ENCODE results near the gene MAD2L2. TPM values are rescaled to one million over a fixed set of nuclear protein-coding genes. Genes with fewer than 3 reads are reported as not detected.

MAD2L2 gene
- total and polyA plus RNA-seq, 9 of the 15 experiments (the other 6 are each of a cell fraction or from before 2014, with no cell fraction given) = 12.4 to 286 (median 143) TPM

DNA sequence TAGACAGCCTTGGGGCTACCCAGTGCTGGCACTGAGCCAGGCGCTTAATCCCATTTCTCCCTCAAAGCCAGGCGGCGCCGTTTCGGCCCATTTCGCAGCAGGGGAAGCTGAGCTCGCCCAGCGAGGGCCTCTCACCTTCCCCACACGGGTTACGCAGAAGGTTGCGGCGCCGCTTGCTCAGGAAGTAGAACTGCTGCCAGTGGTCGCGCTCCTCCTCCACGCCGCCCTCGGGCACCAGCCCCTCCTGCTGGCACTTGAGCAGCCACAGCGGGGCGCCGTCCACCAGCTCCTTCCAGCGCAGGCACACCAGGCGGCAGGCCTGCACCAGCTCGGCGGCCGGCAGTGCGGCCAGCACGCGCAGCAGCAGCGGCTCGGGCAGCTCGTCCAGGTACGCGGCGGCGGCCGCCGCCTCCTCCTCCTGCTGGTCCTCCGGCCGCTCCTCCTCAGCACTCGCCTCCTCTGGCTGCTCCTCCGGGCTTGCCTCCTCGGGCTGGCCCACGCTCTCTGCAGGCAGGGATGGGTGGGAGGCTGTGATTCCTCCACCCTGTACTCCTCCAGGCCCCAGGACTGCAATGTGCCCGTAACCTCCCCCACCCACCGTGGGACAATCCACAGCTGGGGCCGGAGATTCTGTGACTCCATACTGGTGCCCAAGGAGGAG, 30.5 kb downstream of the MAD2L2 start (continued):
- peak; percentile 45 for TF ChIP-seq CCNT2 (IDR thresholded peaks at IDR 0.05; ENCODE audit: borderline replicate concordance, extremely low read depth, insufficient read length, low read depth, low read length)
- TF ChIP-seq NR2C1 (IDR thresholded peaks at IDR 0.05) = peak; percentile 36; the same call in 1 of the 2 replicates
- no peak for TF ChIP-seq NR2C1 (tag; IDR thresholded peaks at IDR 0.05)
- no peak for TF ChIP-seq SNIP1 (IDR thresholded peaks at IDR 0.05; ENCODE audit: low read depth)
- TF ChIP-seq SIN3B (IDR thresholded peaks at IDR 0.05; ENCODE audit: low read depth) = peak; percentile 70; the same call in 1 of the 2 replicates
- TF ChIP-seq TCF7 (IDR thresholded peaks at IDR 0.05; ENCODE audit: borderline replicate concordance) = 0 out of 2 replicates have a peak, but pooled peaks have one; percentile 63
- TF ChIP-seq PTRF (tag; IDR thresholded peaks at IDR 0.05) = no peak
- peak; percentile 43; the same call in 1 of the 2 replicates for TF ChIP-seq JUN (IDR thresholded peaks at IDR 0.05; ENCODE audit: borderline replicate concordance, low read depth, low read length)
- no peak for TF ChIP-seq JUN (CRISPR knock-in tag; IDR thresholded peaks at IDR 0.05; ENCODE audit: borderline replicate concordance)
- TF ChIP-seq, protein P1, sequence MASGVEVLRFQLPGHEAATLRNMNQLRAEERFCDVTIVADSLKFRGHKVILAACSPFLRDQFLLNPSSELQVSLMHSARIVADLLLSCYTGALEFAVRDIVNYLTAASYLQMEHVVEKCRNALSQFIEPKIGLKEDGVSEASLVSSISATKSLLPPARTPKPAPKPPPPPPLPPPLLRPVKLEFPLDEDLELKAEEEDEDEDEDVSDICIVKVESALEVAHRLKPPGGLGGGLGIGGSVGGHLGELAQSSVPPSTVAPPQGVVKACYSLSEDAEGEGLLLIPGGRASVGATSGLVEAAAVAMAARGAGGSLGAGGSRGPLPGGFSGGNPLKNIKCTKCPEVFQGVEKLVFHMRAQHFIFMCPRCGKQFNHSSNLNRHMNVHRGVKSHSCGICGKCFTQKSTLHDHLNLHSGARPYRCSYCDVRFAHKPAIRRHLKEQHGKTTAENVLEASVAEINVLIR (CRISPR knock-in tag; IDR thresholded peaks at IDR 0.05) = no peak
- TF ChIP-seq ELF2 (CRISPR knock-in tag; IDR thresholded peaks at IDR 0.05) = peak; percentile 62; the same call in 1 of the 2 replicates
- TF ChIP-seq TSC22D4 (tag; IDR thresholded peaks at IDR 0.05) = no peak
- TF ChIP-seq, protein P2, sequence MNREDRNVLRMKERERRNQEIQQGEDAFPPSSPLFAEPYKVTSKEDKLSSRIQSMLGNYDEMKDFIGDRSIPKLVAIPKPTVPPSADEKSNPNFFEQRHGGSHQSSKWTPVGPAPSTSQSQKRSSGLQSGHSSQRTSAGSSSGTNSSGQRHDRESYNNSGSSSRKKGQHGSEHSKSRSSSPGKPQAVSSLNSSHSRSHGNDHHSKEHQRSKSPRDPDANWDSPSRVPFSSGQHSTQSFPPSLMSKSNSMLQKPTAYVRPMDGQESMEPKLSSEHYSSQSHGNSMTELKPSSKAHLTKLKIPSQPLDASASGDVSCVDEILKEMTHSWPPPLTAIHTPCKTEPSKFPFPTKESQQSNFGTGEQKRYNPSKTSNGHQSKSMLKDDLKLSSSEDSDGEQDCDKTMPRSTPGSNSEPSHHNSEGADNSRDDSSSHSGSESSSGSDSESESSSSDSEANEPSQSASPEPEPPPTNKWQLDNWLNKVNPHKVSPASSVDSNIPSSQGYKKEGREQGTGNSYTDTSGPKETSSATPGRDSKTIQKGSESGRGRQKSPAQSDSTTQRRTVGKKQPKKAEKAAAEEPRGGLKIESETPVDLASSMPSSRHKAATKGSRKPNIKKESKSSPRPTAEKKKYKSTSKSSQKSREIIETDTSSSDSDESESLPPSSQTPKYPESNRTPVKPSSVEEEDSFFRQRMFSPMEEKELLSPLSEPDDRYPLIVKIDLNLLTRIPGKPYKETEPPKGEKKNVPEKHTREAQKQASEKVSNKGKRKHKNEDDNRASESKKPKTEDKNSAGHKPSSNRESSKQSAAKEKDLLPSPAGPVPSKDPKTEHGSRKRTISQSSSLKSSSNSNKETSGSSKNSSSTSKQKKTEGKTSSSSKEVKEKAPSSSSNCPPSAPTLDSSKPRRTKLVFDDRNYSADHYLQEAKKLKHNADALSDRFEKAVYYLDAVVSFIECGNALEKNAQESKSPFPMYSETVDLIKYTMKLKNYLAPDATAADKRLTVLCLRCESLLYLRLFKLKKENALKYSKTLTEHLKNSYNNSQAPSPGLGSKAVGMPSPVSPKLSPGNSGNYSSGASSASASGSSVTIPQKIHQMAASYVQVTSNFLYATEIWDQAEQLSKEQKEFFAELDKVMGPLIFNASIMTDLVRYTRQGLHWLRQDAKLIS (CRISPR knock-in tag; IDR thresholded peaks at IDR 0.05) = no peak
- no peak for TF ChIP-seq FOS (IDR thresholded peaks at IDR 0.05; ENCODE audit: extremely low read depth, insufficient read length)
- TF ChIP-seq TBL1XR1 (IDR thresholded peaks at IDR 0.05; ENCODE audit: low read length in 2 of 2) = no peak
- no peak for TF ChIP-seq ZKSCAN8 (CRISPR knock-in tag; IDR thresholded peaks at IDR 0.05)
- TF ChIP-seq ZNF174 (CRISPR knock-in tag; IDR thresholded peaks at IDR 0.05) = no peak
- TF ChIP-seq, protein P3, sequence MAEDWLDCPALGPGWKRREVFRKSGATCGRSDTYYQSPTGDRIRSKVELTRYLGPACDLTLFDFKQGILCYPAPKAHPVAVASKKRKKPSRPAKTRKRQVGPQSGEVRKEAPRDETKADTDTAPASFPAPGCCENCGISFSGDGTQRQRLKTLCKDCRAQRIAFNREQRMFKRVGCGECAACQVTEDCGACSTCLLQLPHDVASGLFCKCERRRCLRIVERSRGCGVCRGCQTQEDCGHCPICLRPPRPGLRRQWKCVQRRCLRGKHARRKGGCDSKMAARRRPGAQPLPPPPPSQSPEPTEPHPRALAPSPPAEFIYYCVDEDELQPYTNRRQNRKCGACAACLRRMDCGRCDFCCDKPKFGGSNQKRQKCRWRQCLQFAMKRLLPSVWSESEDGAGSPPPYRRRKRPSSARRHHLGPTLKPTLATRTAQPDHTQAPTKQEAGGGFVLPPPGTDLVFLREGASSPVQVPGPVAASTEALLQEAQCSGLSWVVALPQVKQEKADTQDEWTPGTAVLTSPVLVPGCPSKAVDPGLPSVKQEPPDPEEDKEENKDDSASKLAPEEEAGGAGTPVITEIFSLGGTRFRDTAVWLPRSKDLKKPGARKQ (CRISPR knock-in tag; IDR thresholded peaks at IDR 0.05) = no peak
- TF ChIP-seq, protein P4, sequence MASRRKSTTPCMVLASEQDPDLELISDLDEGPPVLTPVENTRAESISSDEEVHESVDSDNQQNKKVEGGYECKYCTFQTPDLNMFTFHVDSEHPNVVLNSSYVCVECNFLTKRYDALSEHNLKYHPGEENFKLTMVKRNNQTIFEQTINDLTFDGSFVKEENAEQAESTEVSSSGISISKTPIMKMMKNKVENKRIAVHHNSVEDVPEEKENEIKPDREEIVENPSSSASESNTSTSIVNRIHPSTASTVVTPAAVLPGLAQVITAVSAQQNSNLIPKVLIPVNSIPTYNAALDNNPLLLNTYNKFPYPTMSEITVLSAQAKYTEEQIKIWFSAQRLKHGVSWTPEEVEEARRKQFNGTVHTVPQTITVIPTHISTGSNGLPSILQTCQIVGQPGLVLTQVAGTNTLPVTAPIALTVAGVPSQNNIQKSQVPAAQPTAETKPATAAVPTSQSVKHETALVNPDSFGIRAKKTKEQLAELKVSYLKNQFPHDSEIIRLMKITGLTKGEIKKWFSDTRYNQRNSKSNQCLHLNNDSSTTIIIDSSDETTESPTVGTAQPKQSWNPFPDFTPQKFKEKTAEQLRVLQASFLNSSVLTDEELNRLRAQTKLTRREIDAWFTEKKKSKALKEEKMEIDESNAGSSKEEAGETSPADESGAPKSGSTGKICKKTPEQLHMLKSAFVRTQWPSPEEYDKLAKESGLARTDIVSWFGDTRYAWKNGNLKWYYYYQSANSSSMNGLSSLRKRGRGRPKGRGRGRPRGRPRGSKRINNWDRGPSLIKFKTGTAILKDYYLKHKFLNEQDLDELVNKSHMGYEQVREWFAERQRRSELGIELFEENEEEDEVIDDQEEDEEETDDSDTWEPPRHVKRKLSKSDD (conservative IDR thresholded peaks at IDR 0.05; ENCODE audit: low read length) = no peak; the same call in 1 of the 2 replicates
- no peak for TF ChIP-seq RFX1 (IDR thresholded peaks at IDR 0.05)
